Esophagus squamous epithelium (tissue), 5 donors: ENCODE data around the gene GRIK3. TPM values are rescaled to one million over a fixed set of nuclear protein-coding genes. Genes with fewer than 3 reads are reported as not detected.
"Not testable (repeated sequence)": the region's sequence is repeated elsewhere in the genome, so short reads cannot be mapped to it uniquely, and the experiment has no call there.

Source experiments
- DNase-seq: peaks from one replicate; lab custom pipeline; 2025; lab: John Stamatoyannopoulos, UW
- H3K27ac ChIP-seq, 4 donors: fragments of 200-600 bp; sonication (generic); one replicate each; pipeline ENCODE4 v1.5.1; 2016 to 2019; ENCODE audit warnings: mild to moderate bottlenecking in 1 of 4
- H3K27me3 ChIP-seq, 4 donors: fragments of 200-600 bp; sonication (generic); 1 replicate in 3 of 4; 2 replicates in 1 of 4; pipeline versions ENCODE4 v1.5.1 to v1.6.0; 2017 to 2021; ENCODE audit warnings: antibody characterized with exemption in 1 of 4
- H3K36me3 ChIP-seq, 3 donors: fragments of 200-600 bp; sonication (generic); one replicate each; pipeline ENCODE4 v1.5.1; 2016 to 2019
- H3K4me1 ChIP-seq, 3 donors: fragments of 200-600 bp; sonication (generic); one replicate each; pipeline ENCODE4 v1.5.1; 2017 to 2019
- H3K4me3 ChIP-seq, 4 donors: fragments of 200-600 bp; sonication (generic); 1 replicate in 3 of 4; 2 replicates in 1 of 4; pipeline ENCODE4 v1.5.1; 2016 to 2019; ENCODE audit warnings: mild to moderate bottlenecking in 2 of 4, moderate library complexity in 1 of 4
- H3K9me3 ChIP-seq, 3 donors: fragments of 200-600 bp; sonication (generic); one replicate each; pipeline ENCODE4 v1.5.1; 2016 to 2019
- POLR2A ChIP-seq, 4 donors: fragments of 450-650 bp; IDR thresholded peaks; one replicate each; pipeline ENCODE4 v1.6.1; 2017; ENCODE audit warnings: antibody characterized with exemption in 4 of 4, mild to moderate bottlenecking in 4 of 4, moderate library complexity in 3 of 4
- WGBS, 2 donors: methylation state at CpG; one replicate each; pipeline ENCODE4 v1.1.5; 2018; 5-methylcytosine and 5-hydroxymethylcytosine counted together
- intact Hi-C: fragments of 100-400 bp; cut with DNase I; formaldehyde crosslinking; loops from one replicate; pipeline ENCODE4 v1.15.0; 2022
- total RNA-seq, 4 donors: library from RNA; depleted of rRNA; stranded (reverse); fragments of >200 nt; gene quantifications; one replicate each; pipeline ENCODE4 v1.1.0, GENCODE V29; 2016
- TF ChIP-seq, protein P1 (sequence below), 6 experiments: fragments of 450-650 bp in 4 of 6; fragments of 200-600 bp in 2 of 6; sonication (generic) in 2 of 6; IDR thresholded peaks; one replicate each; pipeline ENCODE4 v1.5.1; 2016 to 2019; ENCODE audit warnings: antibody characterized with exemption in 6 of 6, mild to moderate bottlenecking in 4 of 6, moderate library complexity in 4 of 6
- donor health status: DM: yes; HTN: yes; CAD: no.

GRIK3 gene
- total RNA-seq, 4 donors from 2014 or later: 0.11 to 0.38 (median 0.21) TPM; not detected in 1

DNA sequence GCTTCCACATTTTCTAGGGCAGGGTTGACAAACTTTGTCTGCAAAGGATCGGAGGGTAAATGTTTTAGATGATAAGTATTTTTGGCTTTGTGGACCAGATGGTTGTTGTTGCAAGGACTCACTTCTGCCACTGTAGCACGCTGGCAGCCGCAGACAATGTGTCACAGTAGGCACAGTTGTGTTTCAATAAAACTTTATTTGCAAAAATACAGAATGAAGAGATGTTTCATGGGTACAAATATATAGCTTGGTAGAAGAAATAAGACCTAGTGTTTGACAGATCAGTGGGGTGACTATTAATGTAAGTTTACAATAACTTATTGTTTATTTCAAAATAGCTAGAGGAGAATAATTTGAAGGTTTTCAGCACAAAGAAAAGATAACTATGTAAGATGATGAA lies 127.8 kb downstream of the GRIK3 start:
- 57 to 74% methylated on average over 3 of the region's 3 CpGs for WGBS, 2 donors
- Histone ChIP-seq H3K4me3 (no peak overlapping the region), H3K9me3 (no peaks in the 10 kb centered on the region), H3K36me3 (no peaks in the 10 kb centered on the region), H3K27ac (no peak overlapping the region), H3K27me3 (peaks cover 0 to 17% (median 0%) of the 10 kb centered on the region in 4 donors), H3K4me1 (no peaks in the 10 kb centered on the region)
- TF ChIP-seq POLR2A (IDR thresholded peaks at IDR 0.05): no peak
- TF ChIP-seq, protein P1, sequence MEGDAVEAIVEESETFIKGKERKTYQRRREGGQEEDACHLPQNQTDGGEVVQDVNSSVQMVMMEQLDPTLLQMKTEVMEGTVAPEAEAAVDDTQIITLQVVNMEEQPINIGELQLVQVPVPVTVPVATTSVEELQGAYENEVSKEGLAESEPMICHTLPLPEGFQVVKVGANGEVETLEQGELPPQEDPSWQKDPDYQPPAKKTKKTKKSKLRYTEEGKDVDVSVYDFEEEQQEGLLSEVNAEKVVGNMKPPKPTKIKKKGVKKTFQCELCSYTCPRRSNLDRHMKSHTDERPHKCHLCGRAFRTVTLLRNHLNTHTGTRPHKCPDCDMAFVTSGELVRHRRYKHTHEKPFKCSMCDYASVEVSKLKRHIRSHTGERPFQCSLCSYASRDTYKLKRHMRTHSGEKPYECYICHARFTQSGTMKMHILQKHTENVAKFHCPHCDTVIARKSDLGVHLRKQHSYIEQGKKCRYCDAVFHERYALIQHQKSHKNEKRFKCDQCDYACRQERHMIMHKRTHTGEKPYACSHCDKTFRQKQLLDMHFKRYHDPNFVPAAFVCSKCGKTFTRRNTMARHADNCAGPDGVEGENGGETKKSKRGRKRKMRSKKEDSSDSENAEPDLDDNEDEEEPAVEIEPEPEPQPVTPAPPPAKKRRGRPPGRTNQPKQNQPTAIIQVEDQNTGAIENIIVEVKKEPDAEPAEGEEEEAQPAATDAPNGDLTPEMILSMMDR (IDR thresholded peaks at IDR 0.05): no peak
- intact Hi-C loops: no loop called here
- DNase-seq: no peak

DNA sequence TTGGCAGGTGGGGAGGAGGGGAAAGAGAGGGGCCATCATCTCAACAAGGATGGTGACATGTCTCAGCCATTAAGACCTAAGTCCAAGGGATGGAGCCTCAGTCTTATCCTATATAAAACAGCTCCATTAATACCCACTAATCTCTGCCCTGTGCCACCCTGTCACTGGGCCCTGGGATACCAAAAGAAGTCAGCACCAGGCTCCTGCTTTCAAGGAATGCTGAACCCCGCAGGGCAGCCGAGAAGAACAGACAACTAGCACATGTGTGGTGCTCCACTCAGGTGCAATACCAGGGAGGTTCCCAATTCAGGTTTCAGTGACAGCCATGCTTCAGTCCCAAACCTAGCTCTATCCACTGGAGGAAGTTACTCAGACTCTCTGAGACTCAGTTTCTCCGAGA lies 128.4 kb downstream of the GRIK3 start:
- H3K4me3 ChIP-seq: no peak overlapping the region
- intact Hi-C loops: no loop called here
- 60 to 67% methylated on average over 1 of the region's 3 CpGs for WGBS, 2 donors
- TF ChIP-seq, protein P1 (IDR thresholded peaks at IDR 0.05): no peak
- no peak for TF ChIP-seq POLR2A (IDR thresholded peaks at IDR 0.05)
- no peak overlapping the region for H3K27ac ChIP-seq
- H3K4me1 ChIP-seq: no peaks in the 10 kb centered on the region
- no peaks in the 10 kb centered on the region for H3K9me3 ChIP-seq
- DNase-seq: no peak
- H3K36me3 ChIP-seq: no peaks in the 10 kb centered on the region
- peaks cover 0 to 17% (median 0%) of the 10 kb centered on the region in 4 donors for H3K27me3 ChIP-seq

DNA sequence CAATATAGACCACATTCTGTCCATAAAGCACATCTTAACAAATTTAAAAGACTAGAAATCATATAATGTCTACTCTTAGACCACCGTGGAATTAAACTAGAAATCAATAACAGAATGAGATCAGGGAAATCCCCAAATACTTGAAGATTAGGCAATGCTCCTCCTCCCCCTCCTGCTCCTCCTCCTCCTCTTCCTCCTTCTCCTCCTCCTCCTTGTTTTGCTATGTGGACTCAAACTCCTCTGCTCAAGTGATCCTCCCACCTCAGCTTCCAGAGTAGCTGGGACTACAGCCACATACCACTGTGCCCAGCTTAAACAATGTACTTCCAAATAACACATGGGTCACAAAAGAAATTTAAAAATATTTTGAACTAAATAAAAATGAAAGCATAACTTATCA lies 134.2 kb downstream of the GRIK3 start:
- WGBS, 2 donors: 63 to 71% methylated on average over 1 of the region's 1 CpG
- intact Hi-C loops: no loop called here
- DNase-seq: no peak

DNA sequence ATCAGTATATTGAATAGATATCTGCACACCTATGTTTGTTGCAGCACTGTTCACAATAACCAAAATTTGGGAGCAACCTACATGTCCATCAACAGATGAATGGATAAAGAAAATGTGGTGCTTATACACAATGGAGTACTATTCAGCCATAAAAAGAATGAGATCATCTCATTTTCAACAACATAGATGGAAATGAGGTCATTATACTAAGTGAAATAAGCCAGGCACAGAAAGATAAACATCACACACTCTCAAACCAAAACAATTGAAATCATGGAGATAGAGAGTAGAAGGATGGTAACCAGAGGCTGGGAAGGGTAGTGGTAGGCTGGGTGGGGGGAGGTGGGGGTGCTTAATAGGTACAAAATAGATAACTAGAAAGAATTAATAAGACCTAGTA lies 136.5 kb downstream of the GRIK3 start:
- H3K27me3 ChIP-seq, intact Hi-C loops, H3K27ac ChIP-seq, H3K4me1 ChIP-seq, DNase-seq, H3K36me3 ChIP-seq, H3K4me3 ChIP-seq: not testable (repeated sequence)
- H3K9me3 ChIP-seq: peaks cover 0 to 16% (median 9%) of the 10 kb centered on the region in 3 donors

More for the DNA sequence above, 134.2 kb downstream of the GRIK3 start:
- Histone ChIP-seq H3K4me1 (no peaks in the 10 kb centered on the region), H3K9me3 (peaks cover 0 to 16% (median 9%) of the 10 kb centered on the region in 3 donors), H3K4me3 (no peak overlapping the region), H3K36me3 (no peaks in the 10 kb centered on the region), H3K27ac (no peak overlapping the region), H3K27me3 (no peaks in the 10 kb centered on the region)
- TF ChIP-seq, protein P1 (IDR thresholded peaks at IDR 0.05): no peak
- no peak for TF ChIP-seq POLR2A (IDR thresholded peaks at IDR 0.05)

DNA sequence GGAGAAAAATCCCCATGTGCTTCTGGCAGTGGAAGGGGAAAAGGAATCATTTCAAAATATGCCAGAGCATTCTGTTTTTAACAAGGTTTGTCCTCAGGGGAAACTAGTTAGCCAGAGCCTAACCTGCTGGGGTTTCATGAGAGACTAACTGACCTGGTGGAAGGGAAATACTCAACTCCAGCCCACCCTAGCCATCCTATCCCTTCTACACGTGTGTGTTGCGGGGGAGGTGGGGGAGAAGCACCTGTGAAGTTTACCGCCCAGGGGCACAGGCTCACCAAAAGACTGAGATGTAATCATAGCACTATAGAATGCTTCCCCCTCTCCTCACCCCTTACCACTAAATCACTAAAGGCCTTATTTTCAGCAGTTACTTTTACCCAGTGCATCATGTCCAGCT lies 139.5 kb downstream of the GRIK3 start:
- WGBS, 2 donors: 64 to 69% methylated on average over 3 of the region's 3 CpGs
- no peaks in the 10 kb centered on the region for H3K36me3 ChIP-seq
- H3K4me1 ChIP-seq: no peaks in the 10 kb centered on the region
- H3K27me3 ChIP-seq: peaks cover 0 to 16% (median 0%) of the 10 kb centered on the region in 4 donors
- no peak for DNase-seq
- no peak for TF ChIP-seq POLR2A (IDR thresholded peaks at IDR 0.05)
- TF ChIP-seq, protein P1 (IDR thresholded peaks at IDR 0.05): no peak
- peaks cover 0 to 16% (median 9%) of the 10 kb centered on the region in 3 donors for H3K9me3 ChIP-seq
- no peak overlapping the region for H3K27ac ChIP-seq
- no peak overlapping the region for H3K4me3 ChIP-seq
- intact Hi-C loops: no loop called here

DNA sequence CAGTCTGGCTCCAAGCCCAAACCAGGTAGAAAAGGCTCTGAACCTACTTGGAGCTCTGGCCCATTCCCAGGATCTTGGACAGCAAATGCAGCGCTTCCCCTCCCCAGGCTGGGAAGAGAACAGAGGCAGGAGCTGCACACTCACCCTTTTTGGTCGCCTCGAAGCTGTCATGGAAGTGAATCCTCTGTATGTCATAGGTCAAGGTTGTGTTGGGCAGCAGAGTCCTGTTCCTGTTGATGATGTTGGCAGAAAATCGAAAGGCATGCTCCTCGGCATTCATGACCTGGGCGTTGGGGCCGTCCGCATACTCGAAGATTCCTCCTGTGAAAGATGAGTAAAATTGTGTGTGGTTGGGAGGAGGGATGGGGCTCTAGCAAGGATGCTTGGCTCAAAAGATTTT lies 143.5 kb downstream of the GRIK3 start:
- no peaks in the 10 kb centered on the region for H3K36me3 ChIP-seq
- peaks cover 0 to 32% (median 0%) of the 10 kb centered on the region in 4 donors for H3K27me3 ChIP-seq
- DNase-seq: no peak
- H3K4me3 ChIP-seq: no peak overlapping the region
- TF ChIP-seq, protein P1 (IDR thresholded peaks at IDR 0.05): no peak
- TF ChIP-seq POLR2A (IDR thresholded peaks at IDR 0.05): no peak
- no peak overlapping the region for H3K27ac ChIP-seq
- whole genome bisulfite sequencing, 2 donors: 68 to 76% methylated on average over 5 to 9 of the region's 9 CpGs
- H3K4me1 ChIP-seq: no peaks in the 10 kb centered on the region
- no peaks in the 10 kb centered on the region for H3K9me3 ChIP-seq
- intact Hi-C loops: no loop called here
